GM19467 (cell line): ENCODE results near the gene SENP2.
"Not testable (repeated sequence)": the region's sequence is repeated elsewhere in the genome, so short reads cannot be mapped to it uniquely, and the experiment has no call there.

Experiments
- ATAC-seq: cut with Tn5 transposase; IDR thresholded peaks from one replicate; pipeline ENCODE4 v1.9.1; 2021; ENCODE audit warnings: mild to moderate bottlenecking, moderate library complexity; ENCODE audit not compliant: unreplicated experiment

The SENP2 gene

DNA sequence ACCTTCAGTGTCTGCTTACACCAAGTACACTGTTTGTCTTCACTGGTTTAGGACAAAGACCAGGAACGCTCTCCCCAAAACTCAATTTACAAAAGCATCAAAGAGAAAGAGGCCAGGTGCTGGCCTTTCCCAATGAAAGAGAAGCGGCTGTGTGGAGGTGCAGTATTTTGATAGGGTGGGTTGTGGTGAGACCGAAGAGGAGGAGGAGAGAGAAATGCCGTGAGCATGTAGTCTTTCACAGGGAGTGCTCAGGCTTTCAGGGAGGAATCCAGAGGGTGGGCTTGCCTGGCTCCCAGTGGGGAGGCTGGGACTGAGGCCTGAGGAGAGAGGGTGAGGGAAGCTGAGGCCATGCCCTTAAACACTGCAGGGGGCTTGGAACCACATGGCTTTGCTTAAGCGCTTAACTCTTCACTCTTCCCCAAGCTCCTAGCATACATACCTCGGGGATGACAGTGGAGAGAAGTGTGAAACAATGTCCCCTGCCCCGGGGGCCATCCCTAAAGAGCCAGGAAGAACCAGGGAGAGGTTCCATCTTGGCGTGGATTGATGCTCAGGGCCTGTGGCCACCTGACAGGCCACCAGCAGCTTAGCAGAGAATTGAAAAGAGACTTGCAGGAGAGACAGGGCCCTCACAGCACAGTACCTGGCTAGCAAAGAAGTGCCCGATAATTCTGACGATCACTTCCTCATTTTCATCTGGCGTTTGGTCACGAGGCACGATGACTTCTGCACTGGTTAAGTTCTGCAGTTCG is 60.5 kb downstream of the SENP2 start:
- ATAC-seq: no peak

- ATAC-seq: no peak
Measured at GRCh38 chr3:185647134-185647879, 61.2 kb downstream of the SENP2 start.

DNA sequence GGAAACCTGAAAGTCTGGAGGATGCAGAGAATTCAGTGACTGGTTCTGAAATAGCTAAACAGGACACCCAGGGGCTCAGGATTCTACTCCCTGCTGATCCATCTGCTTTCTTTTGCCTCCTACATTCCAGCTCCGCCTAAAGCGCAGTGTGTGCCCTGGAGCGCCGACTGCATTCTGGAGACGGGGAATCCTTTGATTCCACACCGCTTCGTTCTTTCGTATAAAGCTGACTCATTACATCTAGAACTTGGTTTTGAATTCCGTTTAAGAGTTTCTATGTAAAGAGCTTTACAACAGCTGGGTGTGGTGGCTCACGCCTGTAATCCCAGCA is 61.8 kb downstream of the SENP2 start:
- ATAC-seq: no peak

DNA sequence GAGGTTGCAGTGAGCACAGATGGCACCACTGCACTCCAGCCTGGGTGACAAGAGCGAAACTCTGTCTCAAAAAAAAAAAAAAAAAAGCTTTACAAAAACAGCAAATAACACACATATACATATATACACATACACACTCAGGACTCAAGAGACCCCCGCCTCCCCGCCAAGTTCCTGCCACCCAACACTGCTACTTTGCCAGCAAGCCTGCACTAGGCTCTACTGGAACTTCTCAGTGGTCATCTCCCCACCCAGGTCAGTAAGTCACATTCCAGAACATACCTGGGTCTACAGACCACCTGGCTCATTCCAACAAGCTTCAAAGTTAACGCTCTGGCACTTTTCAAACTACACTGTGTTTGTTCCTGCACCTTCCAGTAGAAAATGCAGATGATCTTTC is 62.3 kb downstream of the SENP2 start:
- ATAC-seq: no peak

- ATAC-seq: no peak
Measured at GRCh38 chr3:185649414-185649813, 63.3 kb downstream of the SENP2 start.

DNA sequence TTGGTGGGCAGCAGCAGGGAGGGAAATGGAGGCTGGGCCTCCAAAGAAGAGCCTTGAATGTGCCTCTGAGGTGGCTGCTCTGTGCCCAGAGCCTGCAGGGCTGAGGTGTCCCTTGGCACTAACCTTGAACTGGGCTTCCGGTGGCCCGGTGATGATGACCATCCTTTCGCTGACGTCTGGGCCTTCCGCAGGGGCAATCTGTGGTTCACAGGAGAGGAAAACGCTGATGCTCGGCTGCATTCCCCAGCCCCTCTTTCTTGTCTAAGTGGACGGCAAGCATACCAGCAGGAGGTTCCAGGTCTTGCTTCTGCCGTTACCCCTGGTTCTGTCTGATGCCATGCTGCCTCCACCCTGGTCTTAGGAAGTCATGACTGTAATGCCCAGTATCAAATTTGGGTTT is 65.9 kb downstream of the SENP2 start:
- ATAC-seq: no peak

GRCh38 chr3:185653949-185654757 is 68.1 kb downstream of the SENP2 start:
- ATAC-seq: no peak

- no peak for ATAC-seq
Measured at GRCh38 chr3:185654758-185655145, 68.7 kb downstream of the SENP2 start.

GRCh38 chr3:185655426-185656320 is 69.6 kb downstream of the SENP2 start:
- ATAC-seq: no peak

DNA sequence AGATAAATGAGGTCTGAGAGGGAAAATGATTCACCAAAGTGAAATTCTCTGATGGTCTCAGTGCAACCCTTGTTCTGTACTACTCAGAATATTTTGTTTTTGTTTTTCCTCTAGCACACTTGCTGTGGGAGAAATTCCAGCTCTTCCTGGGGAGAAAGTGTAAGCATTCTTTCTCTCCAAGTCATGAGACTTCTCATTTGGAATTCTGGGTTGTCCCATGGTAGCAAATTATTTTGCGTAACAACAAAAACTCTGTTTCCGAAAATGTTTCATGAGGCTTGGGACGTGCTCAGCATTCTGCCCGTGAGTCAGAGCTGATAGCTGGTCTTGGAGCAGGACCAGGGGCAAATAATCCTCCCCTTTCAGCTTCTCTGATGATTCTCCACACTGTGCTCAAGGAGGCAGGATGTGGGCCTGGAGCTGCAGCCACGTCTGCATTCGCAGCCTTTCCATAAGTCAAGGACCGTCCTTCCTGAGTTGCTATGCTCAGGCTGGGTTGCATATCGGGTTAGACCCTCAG is 70.3 kb downstream of the SENP2 start:
- no peak for ATAC-seq

- ATAC-seq: no peak
Measured at GRCh38 chr3:185657211-185657610, 71.1 kb downstream of the SENP2 start.

GRCh38 chr3:185657691-185658503 is 71.8 kb downstream of the SENP2 start:
- no peak for ATAC-seq

- ATAC-seq: no peak
Measured at GRCh38 chr3:185658504-185658912, 72.4 kb downstream of the SENP2 start.

DNA sequence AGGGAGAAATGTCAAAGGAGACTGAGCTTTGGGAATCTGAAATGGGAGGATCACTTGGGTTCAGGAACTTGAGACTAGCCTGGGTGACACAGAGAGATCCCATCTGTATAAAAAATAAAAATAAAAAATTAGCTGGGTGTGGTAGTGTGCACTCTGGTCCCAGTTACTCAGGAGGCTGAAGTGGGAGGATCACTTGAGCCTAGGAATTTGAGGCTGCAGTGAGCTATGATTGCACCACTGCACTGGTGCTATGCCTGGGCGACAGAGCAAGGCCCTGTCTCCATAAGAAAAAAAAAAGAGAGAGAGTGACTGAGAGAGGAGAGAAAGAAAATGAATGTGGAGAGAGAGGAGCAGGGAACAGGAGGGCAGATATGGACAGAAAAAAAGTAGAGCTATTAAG is 72.8 kb downstream of the SENP2 start:
- ATAC-seq: no peak

- no peak for ATAC-seq
Measured at GRCh38 chr3:185659942-185660921, 74.1 kb downstream of the SENP2 start.

DNA sequence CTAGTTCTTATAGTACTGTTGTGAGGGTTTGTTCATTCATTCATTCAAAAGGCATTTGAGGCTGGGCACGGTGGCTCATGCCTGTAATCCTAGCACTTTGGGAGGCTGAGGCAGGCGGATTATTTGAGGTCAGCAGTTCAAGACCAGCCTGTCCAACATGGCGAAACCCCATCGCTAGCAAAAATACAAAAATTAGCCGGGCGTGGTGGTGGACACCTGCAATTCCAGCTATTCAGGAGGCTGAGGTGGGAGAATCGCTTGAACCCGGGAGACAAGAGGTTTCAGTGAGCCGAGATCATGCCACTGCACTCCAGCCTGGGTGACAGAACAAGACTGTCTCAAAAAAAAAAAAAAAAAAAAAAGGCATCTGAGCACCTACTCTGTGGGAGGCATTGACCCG is 75.2 kb downstream of the SENP2 start:
- ATAC-seq: not testable (repeated sequence)

DNA sequence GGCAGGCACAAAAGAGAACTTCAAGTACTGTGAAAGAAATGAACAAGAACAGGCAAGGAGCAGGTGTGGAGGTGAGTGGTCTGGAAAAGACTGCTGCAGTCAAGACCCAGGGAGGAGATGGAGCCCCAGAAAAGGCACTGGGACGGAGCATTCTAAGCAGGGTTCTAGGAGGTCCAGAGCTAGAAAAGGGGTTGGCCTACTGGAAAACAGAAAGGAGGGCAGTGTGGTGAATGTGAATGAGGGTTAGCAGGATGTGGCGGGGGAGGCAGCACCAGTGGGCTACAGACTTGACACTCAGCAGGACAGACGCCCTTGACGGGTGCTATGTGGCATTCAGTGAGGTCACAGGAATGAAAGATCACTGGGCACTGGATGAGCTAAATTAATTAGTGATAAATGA is 75.7 kb downstream of the SENP2 start:
- ATAC-seq: no peak

DNA sequence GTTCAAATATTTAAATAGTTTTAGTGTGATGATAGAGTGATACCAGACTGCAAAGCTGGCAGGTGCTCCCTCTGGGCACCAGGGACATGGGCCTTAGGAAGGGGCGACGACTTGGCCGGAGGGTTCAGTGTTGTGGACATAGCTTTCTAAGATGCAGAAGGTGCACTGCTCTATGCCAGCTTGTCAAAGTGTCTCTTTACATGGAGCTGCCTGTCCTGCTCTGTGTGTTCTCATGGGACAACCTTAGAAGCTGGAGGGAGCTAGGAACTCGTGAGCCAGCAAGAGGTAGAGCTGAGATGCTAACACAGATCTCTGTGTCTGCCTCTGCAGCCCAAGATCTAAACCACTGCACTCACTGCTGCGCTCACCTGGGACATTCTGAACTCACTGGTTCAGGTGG is 77.8 kb downstream of the SENP2 start:
- ATAC-seq: no peak

DNA sequence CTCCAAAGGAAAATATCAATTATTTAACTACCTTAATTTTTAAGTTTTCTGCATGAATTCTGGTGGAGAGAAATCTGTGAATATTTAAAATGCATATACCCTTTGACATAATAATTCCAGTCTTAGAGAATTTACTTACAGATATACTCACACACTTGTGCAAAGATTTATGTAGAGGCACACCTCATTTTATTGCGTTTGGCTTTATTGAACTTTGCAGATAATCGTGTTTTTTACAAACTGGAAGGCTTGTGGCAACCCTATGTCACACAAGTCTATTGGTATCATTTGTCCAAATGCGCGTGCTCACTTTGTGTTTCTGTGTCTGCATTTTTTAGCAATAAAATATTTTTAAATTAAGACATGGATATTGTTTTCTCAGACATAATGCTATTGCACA is 81.5 kb downstream of the SENP2 start:
- ATAC-seq: no peak
